Upper lobe of right lung (tissue), 1 donor: ENCODE data around the gene SMIM45.

ENCODE experiments used
- ATAC-seq: fragments of 200-7000 bp; cut with Tn5 transposase; one replicate; pipeline ENCODE4 v1.9.1; 2020; ENCODE audit warnings: mild to moderate bottlenecking, moderate library complexity
- DNase-seq: peaks from one replicate; pipeline ENCODE4 v3.0.0-alpha.2; 2020
- H3K27ac ChIP-seq: fragments of 200-600 bp; one replicate; pipeline ENCODE4 v1.8.0; 2022
- H3K27me3 ChIP-seq: fragments of 200-600 bp; one replicate; pipeline ENCODE4 v1.8.0; 2022; ENCODE audit warnings: mild to moderate bottlenecking
- H3K36me3 ChIP-seq: fragments of 200-600 bp; one replicate; pipeline ENCODE4 v1.8.0; 2022
- H3K4me1 ChIP-seq: fragments of 200-600 bp; one replicate; pipeline ENCODE4 v1.8.0; 2022
- H3K4me3 ChIP-seq: fragments of 200-600 bp; one replicate; pipeline ENCODE4 v1.8.0; 2022; ENCODE audit warnings: mild to moderate bottlenecking
- H3K9me3 ChIP-seq: fragments of 200-600 bp; one replicate; pipeline ENCODE4 v1.8.0; 2022
- intact Hi-C: fragments of 100-400 bp; cut with DNase I; formaldehyde crosslinking; loops from one replicate; pipeline ENCODE4 v1.11.0; 2022
- TF ChIP-seq, protein P1 (sequence below): fragments of 200-600 bp; IDR thresholded peaks from one replicate; pipeline ENCODE4 v1.8.0; 2022; ENCODE audit warnings: antibody characterized with exemption
- donor health status: DM: no; HTN: yes; CAD: no; lungs with severe emphysema.

The SMIM45 gene

DNA sequence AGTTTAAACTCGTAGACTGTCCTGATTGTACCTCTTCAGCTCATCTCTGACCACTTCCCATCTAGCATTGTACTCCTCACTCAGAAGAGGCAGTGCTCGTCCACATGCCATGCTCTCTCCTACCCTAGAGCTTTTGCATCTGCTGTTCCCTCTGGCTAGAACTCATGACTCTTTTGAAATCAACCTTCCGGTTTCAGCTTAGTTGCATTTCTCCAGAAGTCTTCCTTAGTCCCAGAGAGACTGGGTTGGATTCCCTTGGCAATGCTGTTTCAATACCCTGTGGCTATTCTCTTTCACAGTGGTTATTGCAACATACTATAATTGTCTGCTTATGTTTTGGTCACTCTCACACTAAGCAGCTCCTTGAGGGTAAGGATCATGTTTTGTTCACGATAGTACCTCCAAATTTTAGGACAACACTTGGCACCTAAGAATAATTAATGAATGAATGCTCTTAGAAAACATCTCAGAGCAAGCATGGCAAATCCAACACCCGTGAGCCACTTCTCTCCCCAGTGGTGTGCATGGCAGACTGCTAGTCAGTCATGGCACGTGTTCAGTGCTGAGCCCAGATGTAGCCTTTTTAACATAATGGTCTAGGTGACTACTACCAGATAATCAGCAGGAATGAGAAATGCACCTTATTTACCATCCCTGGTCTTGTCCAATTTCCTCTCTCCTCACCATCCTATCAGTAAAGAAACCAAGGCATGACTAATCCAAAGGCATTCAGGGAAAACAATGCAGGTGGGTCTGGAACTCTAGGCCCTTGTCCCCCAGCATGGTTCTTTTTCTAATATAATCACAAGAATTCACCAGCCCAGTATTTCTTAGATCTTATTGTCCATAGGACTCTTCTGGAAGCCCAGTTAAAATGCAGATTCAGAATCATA is 31.8 kb downstream of the SMIM45 start:
- TF ChIP-seq, protein P1, sequence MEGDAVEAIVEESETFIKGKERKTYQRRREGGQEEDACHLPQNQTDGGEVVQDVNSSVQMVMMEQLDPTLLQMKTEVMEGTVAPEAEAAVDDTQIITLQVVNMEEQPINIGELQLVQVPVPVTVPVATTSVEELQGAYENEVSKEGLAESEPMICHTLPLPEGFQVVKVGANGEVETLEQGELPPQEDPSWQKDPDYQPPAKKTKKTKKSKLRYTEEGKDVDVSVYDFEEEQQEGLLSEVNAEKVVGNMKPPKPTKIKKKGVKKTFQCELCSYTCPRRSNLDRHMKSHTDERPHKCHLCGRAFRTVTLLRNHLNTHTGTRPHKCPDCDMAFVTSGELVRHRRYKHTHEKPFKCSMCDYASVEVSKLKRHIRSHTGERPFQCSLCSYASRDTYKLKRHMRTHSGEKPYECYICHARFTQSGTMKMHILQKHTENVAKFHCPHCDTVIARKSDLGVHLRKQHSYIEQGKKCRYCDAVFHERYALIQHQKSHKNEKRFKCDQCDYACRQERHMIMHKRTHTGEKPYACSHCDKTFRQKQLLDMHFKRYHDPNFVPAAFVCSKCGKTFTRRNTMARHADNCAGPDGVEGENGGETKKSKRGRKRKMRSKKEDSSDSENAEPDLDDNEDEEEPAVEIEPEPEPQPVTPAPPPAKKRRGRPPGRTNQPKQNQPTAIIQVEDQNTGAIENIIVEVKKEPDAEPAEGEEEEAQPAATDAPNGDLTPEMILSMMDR, result no peak
- ATAC-seq (peak; percentile 75), DNase-seq (no peak)
- no peaks in the 10 kb centered on the region for H3K9me3 ChIP-seq
- intact Hi-C loops, result no loop called here
- H3K36me3 ChIP-seq, result no peaks in the 10 kb centered on the region
- peak overlapping the region; percentile 4 for H3K27ac ChIP-seq
- no peaks in the 10 kb centered on the region for H3K27me3 ChIP-seq
- peaks cover 4% of the 10 kb centered on the region for H3K4me1 ChIP-seq
- no peak overlapping the region for H3K4me3 ChIP-seq

DNA sequence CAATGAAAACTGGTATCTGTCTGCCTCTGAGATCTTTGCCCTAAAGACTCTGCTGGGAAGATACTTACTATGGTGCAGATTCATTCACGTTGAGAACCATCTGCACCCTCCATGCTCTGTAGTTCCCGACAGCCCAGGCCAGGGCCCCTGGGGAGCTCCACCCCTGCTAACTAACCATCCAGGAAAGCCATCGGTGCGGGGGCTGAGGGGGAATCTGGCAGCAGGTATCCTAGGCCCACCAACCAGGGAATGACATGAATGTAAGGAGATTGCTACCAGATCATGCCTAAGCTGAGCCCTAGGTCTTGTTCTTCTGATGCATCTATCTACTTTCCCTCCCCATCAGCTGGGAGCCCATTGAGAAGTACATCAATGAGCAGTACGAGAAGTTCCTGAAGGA is 35.3 kb downstream of the SMIM45 start:
- TF ChIP-seq, protein P1, result no peak
- Histone ChIP-seq H3K36me3 (no peaks in the 10 kb centered on the region), H3K27me3 (no peaks in the 10 kb centered on the region), H3K4me1 (peaks cover 4% of the 10 kb centered on the region), H3K4me3 (no peak overlapping the region), H3K27ac (no peak overlapping the region), H3K9me3 (no peaks in the 10 kb centered on the region)
- intact Hi-C loops, result no loop called here
- no peak for ATAC-seq
- peak; percentile 28 for DNase-seq

DNA sequence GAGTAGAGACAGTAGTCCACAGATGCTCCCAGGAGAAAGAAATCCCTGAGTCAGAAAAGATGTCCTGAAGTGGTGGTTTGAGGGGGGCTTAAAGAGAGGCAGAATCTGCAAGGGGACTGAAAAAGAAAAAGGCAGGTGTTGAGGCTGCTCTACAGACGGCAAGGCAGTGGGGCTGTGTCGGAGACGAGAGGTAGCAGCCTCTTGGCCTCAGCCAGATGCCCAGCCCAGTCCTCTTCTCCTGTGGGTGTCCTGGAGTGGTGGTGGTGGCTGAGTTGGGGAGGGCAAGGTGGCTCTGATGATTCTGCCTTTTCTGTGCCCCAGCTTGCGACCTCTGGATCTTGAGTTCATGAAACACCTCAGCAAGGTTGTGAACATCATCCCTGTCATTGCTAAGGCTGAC is 37.3 kb downstream of the SMIM45 start:
- Histone ChIP-seq H3K27ac (no peak overlapping the region), H3K36me3 (no peaks in the 10 kb centered on the region), H3K4me1 (no peaks in the 10 kb centered on the region), H3K9me3 (no peaks in the 10 kb centered on the region), H3K4me3 (no peak overlapping the region), H3K27me3 (no peaks in the 10 kb centered on the region)
- ATAC-seq (no peak), DNase-seq (peak; percentile 38)
- TF ChIP-seq, protein P1, result no peak
- intact Hi-C loops, result no loop called here

DNA sequence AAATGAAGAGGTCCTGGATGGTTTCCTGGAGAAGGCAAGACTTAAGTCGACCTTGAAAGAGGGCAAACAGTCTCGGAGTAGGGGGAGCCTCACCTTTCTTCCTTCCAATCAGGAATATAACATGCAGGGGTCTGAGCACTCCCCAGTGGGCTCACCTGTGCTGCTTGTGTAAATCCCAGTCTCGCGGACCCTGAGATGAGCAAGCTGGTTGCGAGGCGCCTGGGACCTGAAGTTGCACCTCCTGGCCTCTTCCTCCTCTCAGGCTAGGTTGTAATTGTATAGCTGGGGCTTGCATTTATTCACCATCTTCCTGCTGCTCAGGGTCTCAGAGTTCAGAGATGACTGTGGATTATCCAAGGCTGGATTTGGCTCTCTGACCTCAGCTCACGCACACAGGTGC is 39.2 kb downstream of the SMIM45 start:
- intact Hi-C loops, result no loop called here
- H3K27ac ChIP-seq, result no peak overlapping the region
- no peaks in the 10 kb centered on the region for H3K36me3 ChIP-seq
- no peak overlapping the region for H3K4me3 ChIP-seq
- no peaks in the 10 kb centered on the region for H3K27me3 ChIP-seq
- DNase-seq, result peak; percentile 43
- TF ChIP-seq, protein P1, result no peak
- H3K9me3 ChIP-seq, result no peaks in the 10 kb centered on the region
- ATAC-seq, result no peak
- no peaks in the 10 kb centered on the region for H3K4me1 ChIP-seq

DNA sequence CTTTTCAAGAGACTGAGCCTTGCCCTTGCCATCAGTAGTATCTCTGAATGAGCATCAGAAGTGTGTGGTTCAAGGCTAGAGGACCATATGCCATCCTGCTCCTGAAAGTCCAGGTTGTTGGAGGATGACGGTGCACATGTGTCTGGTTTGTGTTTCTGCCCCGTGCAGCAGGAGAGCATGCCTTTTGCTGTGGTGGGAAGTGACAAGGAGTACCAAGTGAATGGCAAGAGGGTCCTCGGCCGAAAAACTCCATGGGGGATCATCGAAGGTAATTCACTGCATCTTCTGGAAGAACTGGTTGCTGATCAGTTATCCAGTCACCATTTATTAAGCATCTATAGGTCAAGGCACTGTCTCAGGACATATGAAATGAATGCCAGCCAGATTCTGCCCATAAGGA is 40.5 kb downstream of the SMIM45 start:
- H3K27ac ChIP-seq, result no peak overlapping the region
- TF ChIP-seq, protein P1, result no peak
- no peaks in the 10 kb centered on the region for H3K4me1 ChIP-seq
- H3K27me3 ChIP-seq, result no peaks in the 10 kb centered on the region
- ATAC-seq (no peak), DNase-seq (peak; percentile 8)
- no peaks in the 10 kb centered on the region for H3K36me3 ChIP-seq
- H3K9me3 ChIP-seq, result no peaks in the 10 kb centered on the region
- intact Hi-C loops, result no loop called here
- H3K4me3 ChIP-seq, result no peak overlapping the region
